ENCODE measurements around the gene KLF15.

GRCh38 chr3:126398423-126399350 is 41.5 kb upstream of the KLF15 start:
- TF ChIP-seq CTCF (IDR thresholded peaks at IDR 0.05) (no peak), MAX (CRISPR knock-in tag; IDR thresholded peaks at IDR 0.05) (no peak), USF1 (CRISPR knock-in tag; IDR thresholded peaks at IDR 0.05) (no peak), E2F4 (CRISPR knock-in tag; IDR thresholded peaks at IDR 0.05; ENCODE audit: borderline replicate concordance, low read depth) (no peak), TEAD1 (CRISPR knock-in tag; IDR thresholded peaks at IDR 0.05) (no peak), CBFB (CRISPR knock-in tag; IDR thresholded peaks at IDR 0.05; ENCODE audit: low read depth) (no peak), ZNF232 (CRISPR knock-in tag; IDR thresholded peaks at IDR 0.05) (no peak), NFE2L1 (CRISPR knock-in tag; IDR thresholded peaks at IDR 0.05) (no peak), FOXK1 (CRISPR knock-in tag; IDR thresholded peaks at IDR 0.05) (no peak), CREB1 (CRISPR knock-in tag; IDR thresholded peaks at IDR 0.05) (no peak), ATF3 (CRISPR knock-in tag; conservative IDR thresholded peaks at IDR 0.05) (no peak), FOXJ3 (CRISPR knock-in tag; IDR thresholded peaks at IDR 0.05; ENCODE audit: borderline replicate concordance) (no peak), NFYB (CRISPR knock-in tag; conservative IDR thresholded peaks at IDR 0.05; ENCODE audit: low read depth) (no peak)

All from WTC11 (cell line).